Measurements from ENCODE around the gene ACSL3. TPM values are rescaled to one million over a fixed set of nuclear protein-coding genes. Genes with fewer than 3 reads are reported as not detected.
"Not testable (repeated sequence)": the region's sequence is repeated elsewhere in the genome, so short reads cannot be mapped to it uniquely, and the experiment has no call there.

The ACSL3 gene
- total RNA-seq, 1 donor from 2014 or later, result 41.2 TPM

DNA sequence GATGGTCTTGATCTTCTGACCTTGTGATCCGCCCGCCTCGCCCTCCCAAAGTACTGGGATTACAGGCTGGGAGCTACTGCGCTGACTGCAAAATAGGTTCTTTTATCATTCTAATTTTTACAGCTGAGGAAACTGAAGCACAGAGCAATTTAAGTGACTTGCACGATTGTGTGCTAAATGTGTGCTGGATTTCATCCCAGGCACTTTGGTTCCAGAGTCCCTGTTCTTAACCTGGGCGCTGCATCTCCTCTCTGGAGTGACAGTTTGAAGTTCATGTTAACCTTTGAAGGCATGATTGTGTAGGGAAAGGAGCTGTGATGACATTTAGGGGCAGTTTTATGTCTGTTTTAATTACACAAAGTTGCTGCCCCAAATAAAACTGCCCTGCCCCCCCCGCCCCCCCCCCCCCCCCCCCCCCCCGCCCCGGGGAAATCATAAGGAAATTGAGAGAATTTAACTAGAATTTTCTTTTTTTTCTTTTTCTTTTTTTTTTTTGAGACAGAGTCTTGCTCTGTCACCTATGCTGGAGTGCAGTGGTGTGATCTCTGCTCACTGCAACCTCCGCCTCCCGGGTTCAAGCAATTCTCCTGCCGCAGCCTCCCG, 5.6 kb downstream of the ACSL3 start:
- ChIA-PET CTCF (interaction anchor here (1.3 kb wide), 1 partner anchor 41 kb away, joined by 3 read pairs; no protein-coding TSS in a partner anchor), POLR2A (no interaction called here)
- no peak overlapping the region for H3K4me3 Mint-ChIP-seq
- H3K9me3 Mint-ChIP-seq, result no peaks in the 10 kb centered on the region
- H3K36me3 Mint-ChIP-seq (ENCODE audit: low read depth), result peaks cover 4% of the 10 kb centered on the region
- DNase-seq, result no peak
- TF ChIP-seq, protein P1, sequence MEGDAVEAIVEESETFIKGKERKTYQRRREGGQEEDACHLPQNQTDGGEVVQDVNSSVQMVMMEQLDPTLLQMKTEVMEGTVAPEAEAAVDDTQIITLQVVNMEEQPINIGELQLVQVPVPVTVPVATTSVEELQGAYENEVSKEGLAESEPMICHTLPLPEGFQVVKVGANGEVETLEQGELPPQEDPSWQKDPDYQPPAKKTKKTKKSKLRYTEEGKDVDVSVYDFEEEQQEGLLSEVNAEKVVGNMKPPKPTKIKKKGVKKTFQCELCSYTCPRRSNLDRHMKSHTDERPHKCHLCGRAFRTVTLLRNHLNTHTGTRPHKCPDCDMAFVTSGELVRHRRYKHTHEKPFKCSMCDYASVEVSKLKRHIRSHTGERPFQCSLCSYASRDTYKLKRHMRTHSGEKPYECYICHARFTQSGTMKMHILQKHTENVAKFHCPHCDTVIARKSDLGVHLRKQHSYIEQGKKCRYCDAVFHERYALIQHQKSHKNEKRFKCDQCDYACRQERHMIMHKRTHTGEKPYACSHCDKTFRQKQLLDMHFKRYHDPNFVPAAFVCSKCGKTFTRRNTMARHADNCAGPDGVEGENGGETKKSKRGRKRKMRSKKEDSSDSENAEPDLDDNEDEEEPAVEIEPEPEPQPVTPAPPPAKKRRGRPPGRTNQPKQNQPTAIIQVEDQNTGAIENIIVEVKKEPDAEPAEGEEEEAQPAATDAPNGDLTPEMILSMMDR (IDR thresholded peaks at IDR 0.05), result no peak
- H3K27ac Mint-ChIP-seq, result no peak overlapping the region
- no peaks in the 10 kb centered on the region for H3K27me3 Mint-ChIP-seq
- intact Hi-C loops (cut with micrococcal nuclease), result no loop called here
- H3K4me1 Mint-ChIP-seq, result peaks cover 7% of the 10 kb centered on the region
- ATAC-seq (ENCODE audit: low read depth), result no peak

DNA sequence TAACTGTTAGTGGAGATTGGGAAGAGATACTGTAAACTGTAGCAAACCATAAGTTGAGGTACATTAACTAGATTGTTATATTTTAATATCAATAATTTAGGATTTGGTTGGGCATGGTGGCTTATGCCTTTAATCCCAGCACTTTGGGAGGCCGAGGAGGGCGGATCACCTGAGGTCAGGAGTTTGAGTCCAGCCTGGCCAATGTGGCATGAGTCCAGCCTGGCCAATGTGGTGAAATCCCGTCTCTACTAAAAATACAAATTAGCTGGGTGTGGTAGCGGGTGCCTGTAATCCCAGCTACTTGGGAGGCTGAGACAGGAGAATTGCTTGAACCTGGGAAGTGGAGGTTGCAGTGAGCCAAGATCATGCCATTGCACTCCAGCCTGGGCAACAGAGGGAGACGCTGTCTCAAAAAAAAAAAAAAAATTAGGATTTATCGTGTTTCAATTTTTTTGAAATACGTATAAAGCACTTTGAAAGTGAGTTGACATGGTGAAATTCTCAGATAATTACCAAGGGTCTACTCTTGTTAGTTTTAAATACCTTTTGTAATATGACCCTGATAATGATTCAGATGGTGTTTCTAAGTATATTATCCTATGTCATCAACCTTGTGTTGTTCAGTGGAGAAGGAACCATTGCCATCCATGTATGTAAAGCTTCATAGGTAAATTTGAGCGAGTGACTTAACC, 7.9 kb downstream of the ACSL3 start:
- CTCF ChIA-PET; ATAC-seq (ENCODE audit: low read depth); H3K36me3 Mint-ChIP-seq (ENCODE audit: low read depth); DNase-seq; POLR2A ChIA-PET; H3K4me3 Mint-ChIP-seq; H3K9me3 Mint-ChIP-seq; H3K27ac Mint-ChIP-seq; H3K27me3 Mint-ChIP-seq: not testable (repeated sequence)
- intact Hi-C loops (cut with micrococcal nuclease), result loop anchor here (1.0 kb wide), 1 partner anchor 7 kb away; the partner anchor contains the start of gene ACSL3
- peaks cover 12% of the 10 kb centered on the region for H3K4me1 Mint-ChIP-seq

DNA sequence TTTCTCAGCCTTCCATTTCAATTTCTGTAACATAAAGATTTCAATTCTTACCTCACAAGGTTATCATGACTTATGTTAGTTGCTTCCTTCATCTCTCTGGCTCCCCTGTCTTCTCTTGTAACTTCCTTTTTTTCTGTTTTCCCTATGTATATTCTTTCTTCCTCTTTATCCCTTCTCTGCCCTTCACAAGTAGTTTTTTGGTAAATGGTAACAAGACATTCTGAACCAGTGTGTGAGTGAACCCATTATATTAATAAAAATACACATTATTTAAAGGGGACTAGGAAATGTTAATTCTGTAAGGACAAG, 8.4 kb downstream of the ACSL3 start:
- intact Hi-C loops (cut with micrococcal nuclease), result loop anchor here (1.0 kb wide), 1 partner anchor 8 kb away; the partner anchor contains the start of gene ACSL3
- DNase-seq, result no peak
- ChIA-PET CTCF (no interaction called here), POLR2A (no interaction called here)
- peaks cover 12% of the 10 kb centered on the region for H3K4me1 Mint-ChIP-seq
- no peak for ATAC-seq (ENCODE audit: low read depth)
- no peaks in the 10 kb centered on the region for H3K27me3 Mint-ChIP-seq
- H3K4me3 Mint-ChIP-seq, result no peak overlapping the region
- no peaks in the 10 kb centered on the region for H3K9me3 Mint-ChIP-seq
- TF ChIP-seq, protein P1 (IDR thresholded peaks at IDR 0.05), result no peak
- H3K36me3 Mint-ChIP-seq (ENCODE audit: low read depth), result no peaks in the 10 kb centered on the region
- H3K27ac Mint-ChIP-seq, result no peak overlapping the region

- no peak for ATAC-seq (ENCODE audit: low read depth)
- H3K27ac Mint-ChIP-seq, result no peak overlapping the region
- no peaks in the 10 kb centered on the region for H3K36me3 Mint-ChIP-seq (ENCODE audit: low read depth)
- DNase-seq, result no peak
- ChIA-PET POLR2A (no interaction called here), CTCF (no interaction called here)
- TF ChIP-seq, protein P1 (IDR thresholded peaks at IDR 0.05), result no peak
- no peak overlapping the region for H3K4me3 Mint-ChIP-seq
- H3K27me3 Mint-ChIP-seq, result no peaks in the 10 kb centered on the region
- H3K9me3 Mint-ChIP-seq, result no peaks in the 10 kb centered on the region
- intact Hi-C loops (cut with micrococcal nuclease), result no loop called here
- peaks cover 19% of the 10 kb centered on the region for H3K4me1 Mint-ChIP-seq
Measured at GRCh38 chr2:222871291-222871690, 10.5 kb downstream of the ACSL3 start.

GRCh38 chr2:222872551-222872950, 11.7 kb downstream of the ACSL3 start:
- CTCF ChIA-PET, result no interaction called here
- Mint-ChIP-seq H3K36me3 (ENCODE audit: low read depth) (no peaks in the 10 kb centered on the region), H3K27me3 (no peaks in the 10 kb centered on the region), H3K4me1 (peaks cover 28% of the 10 kb centered on the region), H3K4me3 (no peak overlapping the region), H3K27ac (no peak overlapping the region), H3K9me3 (no peaks in the 10 kb centered on the region)
- POLR2A ChIA-PET, result no interaction called here
- intact Hi-C loops (cut with micrococcal nuclease), result no loop called here
- TF ChIP-seq, protein P1 (IDR thresholded peaks at IDR 0.05), result no peak
- ATAC-seq (ENCODE audit: low read depth), result no peak
- DNase-seq, result no peak
